Pancreas (tissue), 10 donors: ENCODE measurements around the gene INHBB. TPM values are rescaled to one million over a fixed set of nuclear protein-coding genes. Genes with fewer than 3 reads are reported as not detected.
A peak's percentile ranks its signal among the peaks of the same experiment; 100 is the strongest.

Experiments
- ATAC-seq, 4 donors: fragments of 200-7000 bp; cut with Tn5 transposase; one replicate each; pipeline versions ENCODE4 v1.8.0 to v1.9.1; 2020; ENCODE audit warnings: mild to moderate bottlenecking in 4 of 4, moderate library complexity in 4 of 4
- DNase-seq, 6 donors: peaks; one replicate each; pipeline ENCODE4 v3.0.0-alpha.2; 2020
- FAIRE-seq: peaks from 2 replicates; lab custom pipeline; 2012; peaks lifted over from hg19 to GRCh38; lab: Jason Lieb, UNC
- H3K27ac ChIP-seq, 4 donors: fragments of 200-600 bp; sonication (generic); 1 replicate in 3 of 4; 2 replicates in 1 of 4; pipeline versions ENCODE4 v1.5.0 to v1.8.0; 2020
- H3K27me3 ChIP-seq, 4 donors: fragments of 200-600 bp; one replicate each; pipeline ENCODE4 v1.8.0; 2021
- H3K36me3 ChIP-seq, 3 donors: fragments of 200-600 bp; sonication (generic) in 1 of 3; one replicate each; pipeline versions ENCODE4 v1.5.0 to v1.8.0; 2020 to 2021
- H3K4me1 ChIP-seq, 3 donors: fragments of 200-600 bp; one replicate each; pipeline ENCODE4 v1.8.0; 2021
- H3K4me3 ChIP-seq, 4 donors: fragments of 200-600 bp; sonication (generic) in 2 of 4; one replicate each; pipeline versions ENCODE4 v1.5.0 to v1.8.0; 2020 to 2021
- H3K9me3 ChIP-seq, 4 donors: fragments of 200-600 bp; one replicate each; pipeline ENCODE4 v1.8.0; 2021
- CTCF ChIP-seq, 4 donors: fragments of 200-600 bp; sonication (generic) in 3 of 4; IDR thresholded peaks; one replicate each; pipeline versions ENCODE4 v1.5.0 to v1.8.0; 2021; ENCODE audit warnings: antibody characterized with exemption in 4 of 4
- WGBS, 2 donors: extraction: QIAGEN DNeasy Blood & Tissue Kit; methylation state at CpG; one replicate each; pipeline ENCODE4 v1.1.7; 2013; 5-methylcytosine and 5-hydroxymethylcytosine counted together
- intact Hi-C, 3 donors: fragments of 100-400 bp; cut with DNase I; formaldehyde crosslinking; loops; one replicate each; pipeline versions ENCODE4 v1.11.1 to v1.14.2; 2022
- polyA plus RNA-seq, 2 donors: library from polyadenylated mRNA; stranded (reverse); fragments of 200-250 nt; gene quantifications; one replicate each; pipeline ENCODE4 v1.2.3, GENCODE V29; 2013
- total RNA-seq, 6 donors: library from RNA; stranded (reverse); fragmentation: NEBNext Ultra II Directional in 4 of 6; extraction: Animal tissue kit (Norgen Biotek cat#: 25700) in 4 of 6; gene quantifications; one replicate each; pipeline versions ENCODE4 v1.2.1 to v1.2.4, GENCODE V29; 2021 to 2023
- donor health status: healthy with polysubstance abuse.
- donor health status: DM: no; HTN: no; CAD: no; lungs with moderate emphysema.
- donor health status: DM: no; HTN: no; CAD: no.
- donor health status: control.
- donor health status: control.
- donor health status: Bipolar disorder and iron deficiency.
- donor health status: DM: yes; HTN: yes; CAD: no.
- donor health status: DM: no; HTN: no; CAD: no.
- donor health status: DM: no; HTN: no; CAD: no.
- donor health status: DM: yes; HTN: yes; CAD: no.

The INHBB gene
- total and polyA plus RNA-seq, 8 donors: 0.59 to 5.1 (median 2.5) TPM

GRCh38 chr2:120355780-120356266 is 9.9 kb downstream of the INHBB start:
- ATAC-seq: no peak
- no peaks in the 10 kb centered on the region for H3K9me3 ChIP-seq
- no peak for DNase-seq
- H3K4me3 ChIP-seq: no peak overlapping the region
- no peaks in the 10 kb centered on the region for H3K36me3 ChIP-seq
- H3K27me3 ChIP-seq: no peaks in the 10 kb centered on the region
- FAIRE-seq: no peak
- WGBS, 2 donors: 90 to 94% methylated on average over 6 of the region's 6 CpGs
- TF ChIP-seq CTCF (IDR thresholded peaks at IDR 0.05): no peak
- no peaks in the 10 kb centered on the region for H3K4me1 ChIP-seq
- intact Hi-C loops: loop anchor here in 1 of 3 donors (10.0 kb wide), 1 partner anchor 159 kb away; no protein-coding TSS in a partner anchor
- no peak overlapping the region for H3K27ac ChIP-seq

GRCh38 chr2:120357768-120358167 is 11.8 kb downstream of the INHBB start:
- WGBS, 2 donors: 75 to 76% methylated on average over 6 of the region's 6 CpGs
- intact Hi-C loops: loop anchor here in 1 of 3 donors (10.0 kb wide), 1 partner anchor 157 kb away; no protein-coding TSS in a partner anchor

GRCh38 chr2:120358734-120359465 is 13.0 kb downstream of the INHBB start:
- H3K27ac ChIP-seq: no peak overlapping the region
- H3K4me3 ChIP-seq: no peak overlapping the region
- no peak for TF ChIP-seq CTCF (IDR thresholded peaks at IDR 0.05)
- FAIRE-seq (no peak), ATAC-seq (no peak), DNase-seq (peak in 1 of 6 donors; percentile 42)
- WGBS, 2 donors: 72 to 75% methylated on average over 28 of the region's 28 CpGs
- H3K27me3 ChIP-seq: no peaks in the 10 kb centered on the region
- H3K9me3 ChIP-seq: no peaks in the 10 kb centered on the region
- intact Hi-C loops: loop anchor here in 1 of 3 donors (10.0 kb wide), 1 partner anchor 156 kb away; no protein-coding TSS in a partner anchor
- no peaks in the 10 kb centered on the region for H3K4me1 ChIP-seq
- H3K36me3 ChIP-seq: no peaks in the 10 kb centered on the region

More at GRCh38 chr2:120357768-120358167, 11.8 kb downstream of the INHBB start:
- H3K27me3 ChIP-seq: no peaks in the 10 kb centered on the region
- TF ChIP-seq CTCF (IDR thresholded peaks at IDR 0.05): no peak
- no peaks in the 10 kb centered on the region for H3K36me3 ChIP-seq
- no peaks in the 10 kb centered on the region for H3K9me3 ChIP-seq
- H3K4me1 ChIP-seq: no peaks in the 10 kb centered on the region
- peak in 1 of 6 donors; percentile 35 for DNase-seq
- no peak overlapping the region for H3K4me3 ChIP-seq
- no peak for FAIRE-seq
- H3K27ac ChIP-seq: no peak overlapping the region
- no peak for ATAC-seq

GRCh38 chr2:120360307-120360855 is 14.4 kb downstream of the INHBB start:
- H3K4me1 ChIP-seq: no peaks in the 10 kb centered on the region
- DNase-seq (peak in 2 of 6 donors; percentile 16 to 29), FAIRE-seq (no peak), ATAC-seq (no peak)
- no peaks in the 10 kb centered on the region for H3K27me3 ChIP-seq
- H3K36me3 ChIP-seq: no peaks in the 10 kb centered on the region
- no peak for TF ChIP-seq CTCF (IDR thresholded peaks at IDR 0.05)
- no peak overlapping the region for H3K4me3 ChIP-seq
- intact Hi-C loops: no loop called here
- 81 to 85% methylated on average over 5 of the region's 5 CpGs for WGBS, 2 donors
- H3K9me3 ChIP-seq: no peaks in the 10 kb centered on the region
- no peak overlapping the region for H3K27ac ChIP-seq
